ENCODE results near the gene MAPK1IP1L.
A peak's percentile ranks its signal among the peaks of the same experiment; 100 is the strongest.

The MAPK1IP1L gene

GRCh38 chr14:55103005-55103640 is 51.7 kb downstream of the MAPK1IP1L start:
- TF ChIP-seq POLR2AphosphoS5 (IDR thresholded peaks at IDR 0.05; ENCODE audit: low read depth, low read length) = peak; percentile 31; the same call in 1 of the 2 replicates
- TF ChIP-seq TAF1 (IDR thresholded peaks at IDR 0.05; ENCODE audit: borderline replicate concordance, low read depth, low read length) = peak; percentile 49; the same call in 1 of the 2 replicates
- TF ChIP-seq POLR2A (IDR thresholded peaks at IDR 0.05; ENCODE audit: low read depth, low read length) = peak; percentile 37; the same call in 1 of the 2 replicates
- FAIRE-seq (peak; percentile 82), DNase-seq (ENCODE audit: insufficient read length) (peak; percentile 44)

GRCh38 chr14:55103971-55104954 is 52.8 kb downstream of the MAPK1IP1L start:
- peak; percentile 17 for FAIRE-seq
- DNase-seq (ENCODE audit: insufficient read length) = no peak
- no peak for TF ChIP-seq TAF1 (IDR thresholded peaks at IDR 0.05; ENCODE audit: borderline replicate concordance, low read depth, low read length)
- TF ChIP-seq POLR2A (IDR thresholded peaks at IDR 0.05; ENCODE audit: low read depth, low read length) = no peak
- no peak for TF ChIP-seq POLR2AphosphoS5 (IDR thresholded peaks at IDR 0.05; ENCODE audit: low read depth, low read length)

- TF ChIP-seq TAF1 (IDR thresholded peaks at IDR 0.05; ENCODE audit: borderline replicate concordance, low read depth, low read length) (no peak), POLR2A (IDR thresholded peaks at IDR 0.05; ENCODE audit: low read depth, low read length) (no peak), POLR2AphosphoS5 (IDR thresholded peaks at IDR 0.05; ENCODE audit: low read depth, low read length) (no peak)
- no peak for FAIRE-seq
- no peak for DNase-seq (ENCODE audit: insufficient read length)
Measured at GRCh38 chr14:55105991-55106390, 54.5 kb downstream of the MAPK1IP1L start.

GRCh38 chr14:55107766-55108554 is 56.5 kb downstream of the MAPK1IP1L start:
- TF ChIP-seq TAF1 (IDR thresholded peaks at IDR 0.05; ENCODE audit: borderline replicate concordance, low read depth, low read length) (no peak), POLR2A (IDR thresholded peaks at IDR 0.05; ENCODE audit: low read depth, low read length) (no peak), POLR2AphosphoS5 (IDR thresholded peaks at IDR 0.05; ENCODE audit: low read depth, low read length) (no peak)
- DNase-seq (ENCODE audit: insufficient read length) (no peak), FAIRE-seq (peak; percentile 42)

- no peak for TF ChIP-seq POLR2A (IDR thresholded peaks at IDR 0.05; ENCODE audit: low read depth, low read length)
- no peak for TF ChIP-seq POLR2AphosphoS5 (IDR thresholded peaks at IDR 0.05; ENCODE audit: low read depth, low read length)
- TF ChIP-seq TAF1 (IDR thresholded peaks at IDR 0.05; ENCODE audit: borderline replicate concordance, low read depth, low read length) = no peak
- no peak for DNase-seq (ENCODE audit: insufficient read length)
- FAIRE-seq = no peak
Measured at GRCh38 chr14:55109836-55110235, 58.4 kb downstream of the MAPK1IP1L start.

GRCh38 chr14:55111122-55111708 is 59.8 kb downstream of the MAPK1IP1L start:
- no peak for DNase-seq (ENCODE audit: insufficient read length)
- no peak for TF ChIP-seq POLR2A (IDR thresholded peaks at IDR 0.05; ENCODE audit: low read depth, low read length)
- no peak for TF ChIP-seq TAF1 (IDR thresholded peaks at IDR 0.05; ENCODE audit: borderline replicate concordance, low read depth, low read length)
- TF ChIP-seq POLR2AphosphoS5 (IDR thresholded peaks at IDR 0.05; ENCODE audit: low read depth, low read length) = no peak
- no peak for FAIRE-seq

GRCh38 chr14:55114720-55115119 is 63.3 kb downstream of the MAPK1IP1L start:
- DNase-seq (ENCODE audit: insufficient read length) (no peak), FAIRE-seq (no peak)
- TF ChIP-seq POLR2AphosphoS5 (IDR thresholded peaks at IDR 0.05; ENCODE audit: low read depth, low read length) (no peak), TAF1 (IDR thresholded peaks at IDR 0.05; ENCODE audit: borderline replicate concordance, low read depth, low read length) (no peak), POLR2A (IDR thresholded peaks at IDR 0.05; ENCODE audit: low read depth, low read length) (no peak)

GRCh38 chr14:55115460-55115859 is 64.0 kb downstream of the MAPK1IP1L start:
- TF ChIP-seq TAF1 (IDR thresholded peaks at IDR 0.05; ENCODE audit: borderline replicate concordance, low read depth, low read length) (no peak), POLR2AphosphoS5 (IDR thresholded peaks at IDR 0.05; ENCODE audit: low read depth, low read length) (no peak), POLR2A (IDR thresholded peaks at IDR 0.05; ENCODE audit: low read depth, low read length) (no peak)
- DNase-seq (ENCODE audit: insufficient read length) (no peak), FAIRE-seq (peak; percentile 82)

GRCh38 chr14:55115861-55116245 is 64.4 kb downstream of the MAPK1IP1L start:
- DNase-seq (ENCODE audit: insufficient read length) (no peak), FAIRE-seq (no peak)
- no peak for TF ChIP-seq POLR2A (IDR thresholded peaks at IDR 0.05; ENCODE audit: low read depth, low read length)
- TF ChIP-seq TAF1 (IDR thresholded peaks at IDR 0.05; ENCODE audit: borderline replicate concordance, low read depth, low read length) = no peak
- no peak for TF ChIP-seq POLR2AphosphoS5 (IDR thresholded peaks at IDR 0.05; ENCODE audit: low read depth, low read length)

- no peak for FAIRE-seq
- no peak for DNase-seq (ENCODE audit: insufficient read length)
- TF ChIP-seq POLR2AphosphoS5 (IDR thresholded peaks at IDR 0.05; ENCODE audit: low read depth, low read length) (no peak), TAF1 (IDR thresholded peaks at IDR 0.05; ENCODE audit: borderline replicate concordance, low read depth, low read length) (no peak), POLR2A (IDR thresholded peaks at IDR 0.05; ENCODE audit: low read depth, low read length) (no peak)
Measured at GRCh38 chr14:55116246-55117030, 65.0 kb downstream of the MAPK1IP1L start.

All from GM12892 (cell line).